GM21528 (cell line): ENCODE results near the gene CT55.
A peak's percentile ranks its signal among the peaks of the same experiment; 100 is the strongest.
"Not testable (repeated sequence)": the region's sequence is repeated elsewhere in the genome, so short reads cannot be mapped to it uniquely, and the experiment has no call there.

Experiments used
- ATAC-seq: cut with Tn5 transposase; IDR thresholded peaks from one replicate; pipeline ENCODE4 v1.9.1; 2021; ENCODE audit warnings: mild to moderate bottlenecking, moderate library complexity; ENCODE audit not compliant: unreplicated experiment, low FRiP score

CT55 gene

GRCh38 chrX:135170877-135171519 is at the start of gene CT55:
Gene CT55, minus strand, starts transcription at chrX:135171398. Its CDS starts 227 bp downstream, at chrX:135171171.
- no peak for ATAC-seq

- no peak for ATAC-seq
Observed at GRCh38 chrX:135213200-135213844, 42.1 kb upstream of the CT55 start.

- ATAC-seq, result not testable (repeated sequence)
Observed at GRCh38 chrX:135206427-135206826, 35.2 kb upstream of the CT55 start.

- ATAC-seq, result no peak
Observed at GRCh38 chrX:135200297-135200696, 29.1 kb upstream of the CT55 start.

- ATAC-seq, result no peak
Observed at GRCh38 chrX:135194684-135195083, 23.5 kb upstream of the CT55 start.

- ATAC-seq, result no peak
Observed at GRCh38 chrX:135193740-135194139, 22.5 kb upstream of the CT55 start.

- ATAC-seq, result no peak
Observed at GRCh38 chrX:135191838-135192237, 20.6 kb upstream of the CT55 start.

GRCh38 chrX:135185795-135186443 is 14.7 kb upstream of the CT55 start:
- peak; percentile 78 for ATAC-seq

GRCh38 chrX:135178636-135179035 is 7.4 kb upstream of the CT55 start:
- ATAC-seq, result no peak

GRCh38 chrX:135170468-135170867 is 730 bp downstream of the CT55 start:
- no peak for ATAC-seq

- ATAC-seq, result not testable (repeated sequence)
Observed at GRCh38 chrX:135169534-135169933, 1.7 kb downstream of the CT55 start.

GRCh38 chrX:135168486-135168885 is 2.7 kb downstream of the CT55 start:
- ATAC-seq, result no peak

GRCh38 chrX:135154688-135155087 is 16.5 kb downstream of the CT55 start:
- ATAC-seq, result not testable (repeated sequence)

GRCh38 chrX:135126145-135126544 is 45.1 kb downstream of the CT55 start:
- ATAC-seq, result not testable (repeated sequence)

GRCh38 chrX:135120056-135120576 is 51.1 kb downstream of the CT55 start, which contains the start of gene ETDB:
Gene ETDB, minus strand, starts transcription at chrX:135120526. Its CDS starts 1,265 bp downstream, at chrX:135119261.
- ATAC-seq, result not testable (repeated sequence)

GRCh38 chrX:135116064-135116463 is 55.1 kb downstream of the CT55 start:
- ATAC-seq, result not testable (repeated sequence)

GRCh38 chrX:135114392-135114791 is 56.8 kb downstream of the CT55 start:
- peak; percentile 94 for ATAC-seq

GRCh38 chrX:135112743-135113142 is 58.5 kb downstream of the CT55 start:
- no peak for ATAC-seq

GRCh38 chrX:135112096-135112729 is 59.0 kb downstream of the CT55 start:
- peak; percentile 62 for ATAC-seq

GRCh38 chrX:135109554-135109953 is 61.6 kb downstream of the CT55 start:
- no peak for ATAC-seq
